Measurements from ENCODE around the gene EHHADH.

The EHHADH gene

GRCh38 chr3:185221203-185221602, 32.6 kb downstream of the EHHADH start:
- Histone ChIP-seq H3K9ac (ENCODE audit: low read length in 5 of 5) (no peak overlapping the region), H3K27ac (ENCODE audit: low read depth, low read length) (no peak overlapping the region), H3K4me1 (ENCODE audit: control insufficient read depth in 5 of 5, insufficient read depth in 5 of 5, low read length in 5 of 5) (peaks cover 0 to 3% (median 0%) of the 10 kb centered on the region in 5 donors), H3K36me3 (ENCODE audit: control insufficient read depth in 5 of 5, insufficient read depth in 5 of 5, low read length in 5 of 5) (peaks cover 13 to 29% (median 22%) of the 10 kb centered on the region in 5 donors), H3K9me3 (ENCODE audit: control insufficient read depth in 5 of 5, low read length in 5 of 5) (no peaks in the 10 kb centered on the region), H3K27me3 (ENCODE audit: control insufficient read depth in 5 of 5, insufficient read depth in 4 of 5, low read length in 5 of 5) (no peaks in the 10 kb centered on the region), H3K4me3 (ENCODE audit: low read depth in 1 of 5, low read length in 5 of 5) (no peak overlapping the region)

GRCh38 chr3:185216607-185216958, 37.3 kb downstream of the EHHADH start:
- H3K4me1 ChIP-seq (ENCODE audit: control insufficient read depth in 5 of 5, insufficient read depth in 5 of 5, low read length in 5 of 5), result peaks cover 0 to 3% (median 0%) of the 10 kb centered on the region in 5 donors
- H3K4me3 ChIP-seq (ENCODE audit: low read depth in 1 of 5, low read length in 5 of 5), result peak overlapping the region in 3 of 5 donors; percentile 26 to 43 (median 38)
- H3K27me3 ChIP-seq (ENCODE audit: control insufficient read depth in 5 of 5, insufficient read depth in 4 of 5, low read length in 5 of 5), result no peaks in the 10 kb centered on the region
- peaks cover 4 to 15% (median 8%) of the 10 kb centered on the region in 5 donors for H3K36me3 ChIP-seq (ENCODE audit: control insufficient read depth in 5 of 5, insufficient read depth in 5 of 5, low read length in 5 of 5)
- H3K9ac ChIP-seq (ENCODE audit: low read length in 5 of 5), result peak overlapping the region in 2 of 5 donors; percentile 58 to 62
- H3K27ac ChIP-seq (ENCODE audit: low read depth, low read length), result peak overlapping the region; percentile 4
- no peaks in the 10 kb centered on the region for H3K9me3 ChIP-seq (ENCODE audit: control insufficient read depth in 5 of 5, low read length in 5 of 5)

GRCh38 chr3:185215873-185216606, 37.8 kb downstream of the EHHADH start:
- H3K4me1 ChIP-seq (ENCODE audit: control insufficient read depth in 5 of 5, insufficient read depth in 5 of 5, low read length in 5 of 5), result peaks cover 0 to 3% (median 0%) of the 10 kb centered on the region in 5 donors
- peaks cover 4 to 15% (median 8%) of the 10 kb centered on the region in 5 donors for H3K36me3 ChIP-seq (ENCODE audit: control insufficient read depth in 5 of 5, insufficient read depth in 5 of 5, low read length in 5 of 5)
- H3K27ac ChIP-seq (ENCODE audit: low read depth, low read length), result peak overlapping the region; percentile 4
- H3K4me3 ChIP-seq (ENCODE audit: low read depth in 1 of 5, low read length in 5 of 5), result peak overlapping the region in 3 of 5 donors; percentile 26 to 43 (median 38)
- peak overlapping the region in 2 of 5 donors; percentile 58 to 62 for H3K9ac ChIP-seq (ENCODE audit: low read length in 5 of 5)
- H3K9me3 ChIP-seq (ENCODE audit: control insufficient read depth in 5 of 5, low read length in 5 of 5), result no peaks in the 10 kb centered on the region
- no peaks in the 10 kb centered on the region for H3K27me3 ChIP-seq (ENCODE audit: control insufficient read depth in 5 of 5, insufficient read depth in 4 of 5, low read length in 5 of 5)

- Histone ChIP-seq H3K36me3 (ENCODE audit: control insufficient read depth in 5 of 5, insufficient read depth in 5 of 5, low read length in 5 of 5) (peaks cover 0 to 12% (median 4%) of the 10 kb centered on the region in 5 donors), H3K27me3 (ENCODE audit: control insufficient read depth in 5 of 5, insufficient read depth in 4 of 5, low read length in 5 of 5) (no peaks in the 10 kb centered on the region), H3K9ac (ENCODE audit: low read length in 5 of 5) (no peak overlapping the region), H3K4me1 (ENCODE audit: control insufficient read depth in 5 of 5, insufficient read depth in 5 of 5, low read length in 5 of 5) (peaks cover 0 to 3% (median 0%) of the 10 kb centered on the region in 5 donors), H3K4me3 (ENCODE audit: low read depth in 1 of 5, low read length in 5 of 5) (no peak overlapping the region), H3K9me3 (ENCODE audit: control insufficient read depth in 5 of 5, low read length in 5 of 5) (no peaks in the 10 kb centered on the region), H3K27ac (ENCODE audit: low read depth, low read length) (no peak overlapping the region)
Measured at GRCh38 chr3:185212559-185212958, 41.3 kb downstream of the EHHADH start.

- no peaks in the 10 kb centered on the region for H3K27me3 ChIP-seq (ENCODE audit: control insufficient read depth in 5 of 5, insufficient read depth in 4 of 5, low read length in 5 of 5)
- H3K4me3 ChIP-seq (ENCODE audit: low read depth in 1 of 5, low read length in 5 of 5), result no peak overlapping the region
- peaks cover 0 to 11% (median 4%) of the 10 kb centered on the region in 5 donors for H3K36me3 ChIP-seq (ENCODE audit: control insufficient read depth in 5 of 5, insufficient read depth in 5 of 5, low read length in 5 of 5)
- no peaks in the 10 kb centered on the region for H3K9me3 ChIP-seq (ENCODE audit: control insufficient read depth in 5 of 5, low read length in 5 of 5)
- no peak overlapping the region for H3K27ac ChIP-seq (ENCODE audit: low read depth, low read length)
- H3K9ac ChIP-seq (ENCODE audit: low read length in 5 of 5), result no peak overlapping the region
- peaks cover 0 to 3% (median 0%) of the 10 kb centered on the region in 5 donors for H3K4me1 ChIP-seq (ENCODE audit: control insufficient read depth in 5 of 5, insufficient read depth in 5 of 5, low read length in 5 of 5)
Measured at GRCh38 chr3:185212086-185212485, 41.8 kb downstream of the EHHADH start.

GRCh38 chr3:185210621-185211142, 43.2 kb downstream of the EHHADH start:
- Histone ChIP-seq H3K4me1 (ENCODE audit: control insufficient read depth in 5 of 5, insufficient read depth in 5 of 5, low read length in 5 of 5) (no peaks in the 10 kb centered on the region), H3K9me3 (ENCODE audit: control insufficient read depth in 5 of 5, low read length in 5 of 5) (no peaks in the 10 kb centered on the region), H3K27me3 (ENCODE audit: control insufficient read depth in 5 of 5, insufficient read depth in 4 of 5, low read length in 5 of 5) (no peaks in the 10 kb centered on the region), H3K4me3 (ENCODE audit: low read depth in 1 of 5, low read length in 5 of 5) (no peak overlapping the region), H3K27ac (ENCODE audit: low read depth, low read length) (no peak overlapping the region), H3K36me3 (ENCODE audit: control insufficient read depth in 5 of 5, insufficient read depth in 5 of 5, low read length in 5 of 5) (peaks cover 0 to 9% (median 3%) of the 10 kb centered on the region in 5 donors), H3K9ac (ENCODE audit: low read length in 5 of 5) (no peak overlapping the region)

- no peak overlapping the region for H3K27ac ChIP-seq (ENCODE audit: low read depth, low read length)
- no peak overlapping the region for H3K4me3 ChIP-seq (ENCODE audit: low read depth in 1 of 5, low read length in 5 of 5)
- H3K9ac ChIP-seq (ENCODE audit: low read length in 5 of 5), result no peak overlapping the region
- no peaks in the 10 kb centered on the region for H3K4me1 ChIP-seq (ENCODE audit: control insufficient read depth in 5 of 5, insufficient read depth in 5 of 5, low read length in 5 of 5)
- peaks cover 0 to 15% (median 8%) of the 10 kb centered on the region in 5 donors for H3K36me3 ChIP-seq (ENCODE audit: control insufficient read depth in 5 of 5, insufficient read depth in 5 of 5, low read length in 5 of 5)
- H3K27me3 ChIP-seq (ENCODE audit: control insufficient read depth in 5 of 5, insufficient read depth in 4 of 5, low read length in 5 of 5), result no peaks in the 10 kb centered on the region
- no peaks in the 10 kb centered on the region for H3K9me3 ChIP-seq (ENCODE audit: control insufficient read depth in 5 of 5, low read length in 5 of 5)
Measured at GRCh38 chr3:185208823-185209222, 45.0 kb downstream of the EHHADH start.

GRCh38 chr3:185207931-185208746, 45.7 kb downstream of the EHHADH start:
- H3K9me3 ChIP-seq (ENCODE audit: control insufficient read depth in 5 of 5, low read length in 5 of 5), result no peaks in the 10 kb centered on the region
- H3K27ac ChIP-seq (ENCODE audit: low read depth, low read length), result no peak overlapping the region
- no peak overlapping the region for H3K9ac ChIP-seq (ENCODE audit: low read length in 5 of 5)
- H3K4me3 ChIP-seq (ENCODE audit: low read depth in 1 of 5, low read length in 5 of 5), result no peak overlapping the region
- no peaks in the 10 kb centered on the region for H3K27me3 ChIP-seq (ENCODE audit: control insufficient read depth in 5 of 5, insufficient read depth in 4 of 5, low read length in 5 of 5)
- H3K4me1 ChIP-seq (ENCODE audit: control insufficient read depth in 5 of 5, insufficient read depth in 5 of 5, low read length in 5 of 5), result no peaks in the 10 kb centered on the region
- peaks cover 2 to 20% (median 14%) of the 10 kb centered on the region in 5 donors for H3K36me3 ChIP-seq (ENCODE audit: control insufficient read depth in 5 of 5, insufficient read depth in 5 of 5, low read length in 5 of 5)

GRCh38 chr3:185207481-185207880, 46.4 kb downstream of the EHHADH start:
- H3K4me1 ChIP-seq (ENCODE audit: control insufficient read depth in 5 of 5, insufficient read depth in 5 of 5, low read length in 5 of 5), result no peaks in the 10 kb centered on the region
- H3K9ac ChIP-seq (ENCODE audit: low read length in 5 of 5), result no peak overlapping the region
- H3K27ac ChIP-seq (ENCODE audit: low read depth, low read length), result no peak overlapping the region
- no peaks in the 10 kb centered on the region for H3K9me3 ChIP-seq (ENCODE audit: control insufficient read depth in 5 of 5, low read length in 5 of 5)
- H3K4me3 ChIP-seq (ENCODE audit: low read depth in 1 of 5, low read length in 5 of 5), result no peak overlapping the region
- no peaks in the 10 kb centered on the region for H3K27me3 ChIP-seq (ENCODE audit: control insufficient read depth in 5 of 5, insufficient read depth in 4 of 5, low read length in 5 of 5)
- peaks cover 3 to 21% (median 17%) of the 10 kb centered on the region in 5 donors for H3K36me3 ChIP-seq (ENCODE audit: control insufficient read depth in 5 of 5, insufficient read depth in 5 of 5, low read length in 5 of 5)

GRCh38 chr3:185205865-185206264, 48.0 kb downstream of the EHHADH start:
- Histone ChIP-seq H3K27me3 (ENCODE audit: control insufficient read depth in 5 of 5, insufficient read depth in 4 of 5, low read length in 5 of 5) (no peaks in the 10 kb centered on the region), H3K36me3 (ENCODE audit: control insufficient read depth in 5 of 5, insufficient read depth in 5 of 5, low read length in 5 of 5) (peaks cover 3 to 28% (median 24%) of the 10 kb centered on the region in 5 donors), H3K27ac (ENCODE audit: low read depth, low read length) (no peak overlapping the region), H3K9ac (ENCODE audit: low read length in 5 of 5) (no peak overlapping the region), H3K4me1 (ENCODE audit: control insufficient read depth in 5 of 5, insufficient read depth in 5 of 5, low read length in 5 of 5) (no peaks in the 10 kb centered on the region), H3K9me3 (ENCODE audit: control insufficient read depth in 5 of 5, low read length in 5 of 5) (peaks cover 0 to 3% (median 0%) of the 10 kb centered on the region in 5 donors), H3K4me3 (ENCODE audit: low read depth in 1 of 5, low read length in 5 of 5) (no peak overlapping the region)

Measured in subcutaneous abdominal adipose tissue (tissue), 5 donors.